ENCODE results near the gene BCL7A.

The BCL7A gene

GRCh38 chr12:122078141-122079032 is 56.7 kb downstream of the BCL7A start, which contains the start of gene MLXIP:
Gene MLXIP, plus strand, starts transcription at chr12:122078756. Its CDS starts 98 bp downstream, at chr12:122078854.
- no peaks in the 10 kb centered on the region for H3K36me3 ChIP-seq (ENCODE audit: insufficient read depth, low read length)
- H3K4me3 ChIP-seq (ENCODE audit: low read depth in 1 of 2, low read length in 2 of 2): peak within 1 kb of the TSS; percentile 97 to 98
- H3K9me3 ChIP-seq (ENCODE audit: low read length): no peaks in the 10 kb centered on the region
- peaks cover 32% of the 10 kb centered on the region for H3K4me1 ChIP-seq (ENCODE audit: insufficient read depth, low read length)
- peak within 1 kb of the TSS; percentile 89 for H3K9ac ChIP-seq (ENCODE audit: low read length)
- no peaks in the 10 kb centered on the region for H3K27me3 ChIP-seq (ENCODE audit: control insufficient read depth in 1 of 2, insufficient read depth in 2 of 2, low read length in 2 of 2)
- peak within 1 kb of the TSS; percentile 95 for H3K27ac ChIP-seq (ENCODE audit: low read depth, low read length)

GRCh38 chr12:122079033-122079531 is 57.4 kb downstream of the BCL7A start:
- H3K36me3 ChIP-seq (ENCODE audit: insufficient read depth, low read length): peaks cover 6% of the 10 kb centered on the region
- H3K4me1 ChIP-seq (ENCODE audit: insufficient read depth, low read length): peaks cover 37% of the 10 kb centered on the region
- no peaks in the 10 kb centered on the region for H3K27me3 ChIP-seq (ENCODE audit: control insufficient read depth in 1 of 2, insufficient read depth in 2 of 2, low read length in 2 of 2)
- peak overlapping the region; percentile 97 to 98 for H3K4me3 ChIP-seq (ENCODE audit: low read depth in 1 of 2, low read length in 2 of 2)
- H3K9ac ChIP-seq (ENCODE audit: low read length): peak overlapping the region; percentile 89
- peak overlapping the region; percentile 95 for H3K27ac ChIP-seq (ENCODE audit: low read depth, low read length)
- H3K9me3 ChIP-seq (ENCODE audit: low read length): no peaks in the 10 kb centered on the region

- Histone ChIP-seq H3K36me3 (ENCODE audit: insufficient read depth, low read length) (peaks cover 11% of the 10 kb centered on the region), H3K4me1 (ENCODE audit: insufficient read depth, low read length) (peaks cover 40% of the 10 kb centered on the region), H3K9me3 (ENCODE audit: low read length) (no peaks in the 10 kb centered on the region), H3K4me3 (ENCODE audit: low read depth in 1 of 2, low read length in 2 of 2) (peak overlapping the region; percentile 97 to 98), H3K9ac (ENCODE audit: low read length) (peak overlapping the region; percentile 89), H3K27ac (ENCODE audit: low read depth, low read length) (peak overlapping the region; percentile 95), H3K27me3 (ENCODE audit: control insufficient read depth in 1 of 2, insufficient read depth in 2 of 2, low read length in 2 of 2) (no peaks in the 10 kb centered on the region)
Observed at GRCh38 chr12:122079532-122080081, 57.9 kb downstream of the BCL7A start.

- Histone ChIP-seq H3K4me1 (ENCODE audit: insufficient read depth, low read length) (peaks cover 40% of the 10 kb centered on the region), H3K27me3 (ENCODE audit: control insufficient read depth in 1 of 2, insufficient read depth in 2 of 2, low read length in 2 of 2) (no peaks in the 10 kb centered on the region), H3K9me3 (ENCODE audit: low read length) (no peaks in the 10 kb centered on the region), H3K9ac (ENCODE audit: low read length) (peak overlapping the region; percentile 89), H3K36me3 (ENCODE audit: insufficient read depth, low read length) (peaks cover 18% of the 10 kb centered on the region), H3K4me3 (ENCODE audit: low read depth in 1 of 2, low read length in 2 of 2) (peak overlapping the region; percentile 97 to 98), H3K27ac (ENCODE audit: low read depth, low read length) (peak overlapping the region; percentile 95)
Observed at GRCh38 chr12:122080149-122081082, 58.7 kb downstream of the BCL7A start.

GRCh38 chr12:122081083-122081696 is 59.5 kb downstream of the BCL7A start:
- H3K36me3 ChIP-seq (ENCODE audit: insufficient read depth, low read length): peaks cover 26% of the 10 kb centered on the region
- peak overlapping the region; percentile 95 for H3K27ac ChIP-seq (ENCODE audit: low read depth, low read length)
- peaks cover 46% of the 10 kb centered on the region for H3K4me1 ChIP-seq (ENCODE audit: insufficient read depth, low read length)
- H3K9me3 ChIP-seq (ENCODE audit: low read length): no peaks in the 10 kb centered on the region
- peak overlapping the region; percentile 89 for H3K9ac ChIP-seq (ENCODE audit: low read length)
- H3K4me3 ChIP-seq (ENCODE audit: low read depth in 1 of 2, low read length in 2 of 2): peak overlapping the region; percentile 97 to 98
- no peaks in the 10 kb centered on the region for H3K27me3 ChIP-seq (ENCODE audit: control insufficient read depth in 1 of 2, insufficient read depth in 2 of 2, low read length in 2 of 2)

GRCh38 chr12:122081697-122082221 is 60.1 kb downstream of the BCL7A start:
- peak overlapping the region; percentile 97 to 98 for H3K4me3 ChIP-seq (ENCODE audit: low read depth in 1 of 2, low read length in 2 of 2)
- peaks cover 52% of the 10 kb centered on the region for H3K4me1 ChIP-seq (ENCODE audit: insufficient read depth, low read length)
- peak overlapping the region; percentile 89 for H3K9ac ChIP-seq (ENCODE audit: low read length)
- no peaks in the 10 kb centered on the region for H3K9me3 ChIP-seq (ENCODE audit: low read length)
- H3K27ac ChIP-seq (ENCODE audit: low read depth, low read length): peak overlapping the region; percentile 95
- H3K36me3 ChIP-seq (ENCODE audit: insufficient read depth, low read length): peaks cover 26% of the 10 kb centered on the region
- no peaks in the 10 kb centered on the region for H3K27me3 ChIP-seq (ENCODE audit: control insufficient read depth in 1 of 2, insufficient read depth in 2 of 2, low read length in 2 of 2)

- Histone ChIP-seq H3K27ac (ENCODE audit: low read depth, low read length) (peak overlapping the region; percentile 95), H3K27me3 (ENCODE audit: control insufficient read depth in 1 of 2, insufficient read depth in 2 of 2, low read length in 2 of 2) (no peaks in the 10 kb centered on the region), H3K9me3 (ENCODE audit: low read length) (no peaks in the 10 kb centered on the region), H3K4me1 (ENCODE audit: insufficient read depth, low read length) (peaks cover 57% of the 10 kb centered on the region), H3K9ac (ENCODE audit: low read length) (no peak overlapping the region), H3K36me3 (ENCODE audit: insufficient read depth, low read length) (peaks cover 29% of the 10 kb centered on the region), H3K4me3 (ENCODE audit: low read depth in 1 of 2, low read length in 2 of 2) (peak overlapping the region in 1 of 2 donors; percentile 97)
Observed at GRCh38 chr12:122082621-122083356, 61.1 kb downstream of the BCL7A start.

GRCh38 chr12:122084857-122085405 is 63.2 kb downstream of the BCL7A start:
- Histone ChIP-seq H3K9ac (ENCODE audit: low read length) (no peak overlapping the region), H3K36me3 (ENCODE audit: insufficient read depth, low read length) (peaks cover 38% of the 10 kb centered on the region), H3K9me3 (ENCODE audit: low read length) (no peaks in the 10 kb centered on the region), H3K27me3 (ENCODE audit: control insufficient read depth in 1 of 2, insufficient read depth in 2 of 2, low read length in 2 of 2) (no peaks in the 10 kb centered on the region), H3K27ac (ENCODE audit: low read depth, low read length) (no peak overlapping the region), H3K4me1 (ENCODE audit: insufficient read depth, low read length) (peaks cover 75% of the 10 kb centered on the region), H3K4me3 (ENCODE audit: low read depth in 1 of 2, low read length in 2 of 2) (no peak overlapping the region)

- Histone ChIP-seq H3K27me3 (ENCODE audit: control insufficient read depth in 1 of 2, insufficient read depth in 2 of 2, low read length in 2 of 2) (no peaks in the 10 kb centered on the region), H3K9me3 (ENCODE audit: low read length) (no peaks in the 10 kb centered on the region), H3K4me3 (ENCODE audit: low read depth in 1 of 2, low read length in 2 of 2) (no peak overlapping the region), H3K9ac (ENCODE audit: low read length) (no peak overlapping the region), H3K36me3 (ENCODE audit: insufficient read depth, low read length) (peaks cover 38% of the 10 kb centered on the region), H3K4me1 (ENCODE audit: insufficient read depth, low read length) (peaks cover 82% of the 10 kb centered on the region), H3K27ac (ENCODE audit: low read depth, low read length) (no peak overlapping the region)
Observed at GRCh38 chr12:122085591-122085990, 63.9 kb downstream of the BCL7A start.

- Histone ChIP-seq H3K36me3 (ENCODE audit: insufficient read depth, low read length) (peaks cover 38% of the 10 kb centered on the region), H3K9ac (ENCODE audit: low read length) (peak overlapping the region; percentile 25), H3K4me3 (ENCODE audit: low read depth in 1 of 2, low read length in 2 of 2) (no peak overlapping the region), H3K4me1 (ENCODE audit: insufficient read depth, low read length) (peaks cover 83% of the 10 kb centered on the region), H3K9me3 (ENCODE audit: low read length) (no peaks in the 10 kb centered on the region), H3K27me3 (ENCODE audit: control insufficient read depth in 1 of 2, insufficient read depth in 2 of 2, low read length in 2 of 2) (no peaks in the 10 kb centered on the region), H3K27ac (ENCODE audit: low read depth, low read length) (peak overlapping the region; percentile 71)
Observed at GRCh38 chr12:122086116-122086515, 64.4 kb downstream of the BCL7A start.

Data from muscle layer of colon (tissue), 2 donors.